Immature natural killer cell (primary cell): ENCODE results near the gene MYH3. TPM values are rescaled to one million over a fixed set of nuclear protein-coding genes. Genes with fewer than 3 reads are reported as not detected.

Experiments
- DNase-seq, 3 donors: peaks; one replicate each; pipeline ENCODE4 v3.0.0; 2022; ENCODE audit warnings: mixed read lengths in 1 of 3
- H3K27ac Mint-ChIP-seq, 6 donors: one replicate each; pipeline ENCODE4 v1.8.0; 2020; ENCODE audit warnings: mixed read lengths in 6 of 6, mild to moderate bottlenecking in 5 of 6, inconsistent platforms in 4 of 6, moderate library complexity in 3 of 6
- H3K27me3 Mint-ChIP-seq, 3 donors: one replicate each; pipeline ENCODE4 v1.8.0; 2020 to 2021; ENCODE audit warnings: low read depth in 3 of 3, mild to moderate bottlenecking in 3 of 3, mixed read lengths in 3 of 3, moderate library complexity in 3 of 3, inconsistent platforms in 1 of 3
- H3K36me3 Mint-ChIP-seq, 3 donors: one replicate each; pipeline ENCODE4 v1.8.0; 2020; ENCODE audit warnings: mixed read lengths in 3 of 3, inconsistent platforms in 2 of 3, mild to moderate bottlenecking in 2 of 3
- H3K4me1 Mint-ChIP-seq, 2 donors: one replicate each; pipeline ENCODE4 v1.8.0; 2020; ENCODE audit warnings: inconsistent platforms in 2 of 2, mild to moderate bottlenecking in 2 of 2, mixed read lengths in 2 of 2, moderate library complexity in 1 of 2
- H3K4me3 Mint-ChIP-seq, 5 donors: one replicate each; pipeline ENCODE4 v1.8.0; 2020; ENCODE audit warnings: mild to moderate bottlenecking in 5 of 5, mixed read lengths in 5 of 5, inconsistent platforms in 3 of 5, moderate library complexity in 3 of 5
- H3K9me3 Mint-ChIP-seq, 6 donors: one replicate each; pipeline ENCODE4 v1.8.0; 2020; ENCODE audit warnings: mild to moderate bottlenecking in 6 of 6, mixed read lengths in 6 of 6, inconsistent platforms in 4 of 6, moderate library complexity in 3 of 6
- polyA plus RNA-seq, 3 donors: library from polyadenylated mRNA; unstranded; fragments of 300-500 nt; fragmentation: Illumina TruSeq; gene quantifications; one replicate each; pipeline ENCODE4 v1.2.3, GENCODE V29; 2021

The MYH3 gene
- polyA plus RNA-seq, 3 donors from 2014 or later = 0.39 to 1.6 TPM; not detected in 1

GRCh38 chr17:10589553-10590145 is 67.5 kb downstream of the MYH3 start:
- Mint-ChIP-seq H3K4me3 (no peak overlapping the region), H3K27me3 (peaks cover 2 to 12% (median 9%) of the 10 kb centered on the region in 3 donors), H3K27ac (no peak overlapping the region), H3K36me3 (no peaks in the 10 kb centered on the region), H3K4me1 (no peaks in the 10 kb centered on the region), H3K9me3 (no peaks in the 10 kb centered on the region)
- no peak for DNase-seq

GRCh38 chr17:10585529-10585928 is 71.6 kb downstream of the MYH3 start:
- Mint-ChIP-seq H3K4me1 (no peaks in the 10 kb centered on the region), H3K4me3 (no peak overlapping the region), H3K36me3 (no peaks in the 10 kb centered on the region), H3K27me3 (peaks cover 3 to 11% (median 9%) of the 10 kb centered on the region in 3 donors), H3K27ac (no peak overlapping the region), H3K9me3 (no peaks in the 10 kb centered on the region)
- DNase-seq = no peak

GRCh38 chr17:10583834-10584233 is 73.3 kb downstream of the MYH3 start:
- no peak for DNase-seq
- H3K9me3 Mint-ChIP-seq = no peaks in the 10 kb centered on the region
- no peaks in the 10 kb centered on the region for H3K36me3 Mint-ChIP-seq
- H3K27me3 Mint-ChIP-seq = peaks cover 3 to 12% (median 9%) of the 10 kb centered on the region in 3 donors
- no peak overlapping the region for H3K4me3 Mint-ChIP-seq
- H3K4me1 Mint-ChIP-seq = no peaks in the 10 kb centered on the region
- no peak overlapping the region for H3K27ac Mint-ChIP-seq

- Mint-ChIP-seq H3K4me3 (no peak overlapping the region), H3K27ac (no peak overlapping the region), H3K36me3 (no peaks in the 10 kb centered on the region), H3K27me3 (peaks cover 3 to 6% (median 3%) of the 10 kb centered on the region in 3 donors), H3K4me1 (no peaks in the 10 kb centered on the region), H3K9me3 (no peaks in the 10 kb centered on the region)
- no peak for DNase-seq
Measured at GRCh38 chr17:10579270-10579669, 77.8 kb downstream of the MYH3 start.

Other genes with a start within 250 kb of the MYH3 start
- gene MYH8, start 235.4 kb downstream of the MYH3 start, polyA plus RNA-seq = not detected
- gene MYH4, start 187.8 kb downstream of the MYH3 start, polyA plus RNA-seq = not detected
- gene MYH1, start 138.8 kb downstream of the MYH3 start, polyA plus RNA-seq = not detected
- not detected for gene MYH2, start 107.7 kb downstream of the MYH3 start, polyA plus RNA-seq
- gene SCO1, start 40.2 kb upstream of the MYH3 start, polyA plus RNA-seq = 10 to 100 TPM in 2 of 3 donors, 1 to 10 TPM in 1; 9.1 to 18.3 (median 14.2) TPM
- gene ADPRM, start 40.3 kb upstream of the MYH3 start, polyA plus RNA-seq = 10 to 100 TPM; 12.7 to 18.4 (median 12.7) TPM
- 1 to 10 TPM; 4.4 to 9.4 (median 7.8) TPM for gene TMEM220, start 72.7 kb upstream of the MYH3 start, polyA plus RNA-seq
- not detected for gene TMEM238L, start 146.8 kb upstream of the MYH3 start, polyA plus RNA-seq
- gene PIRT, start 180.8 kb upstream of the MYH3 start, polyA plus RNA-seq = not detected